B cell (primary cell): Measurements from ENCODE around the gene UNC5A.

ENCODE experiments used
- CTCF ChIP-seq: fragments of 200-600 bp; IDR thresholded peaks from one replicate; pipeline ENCODE4 v1.8.0; 2022; ENCODE audit warnings: antibody characterized with exemption, mild to moderate bottlenecking
- EZH2 ChIP-seq: IDR thresholded peaks from 2 replicates; pipeline ENCODE4 v1.6.1; 2012; ENCODE audit warnings: borderline replicate concordance, low read depth, mild to moderate bottlenecking, moderate library complexity, low read length; ENCODE audit not compliant: insufficient read depth, poor library complexity, severe bottlenecking

DNA sequence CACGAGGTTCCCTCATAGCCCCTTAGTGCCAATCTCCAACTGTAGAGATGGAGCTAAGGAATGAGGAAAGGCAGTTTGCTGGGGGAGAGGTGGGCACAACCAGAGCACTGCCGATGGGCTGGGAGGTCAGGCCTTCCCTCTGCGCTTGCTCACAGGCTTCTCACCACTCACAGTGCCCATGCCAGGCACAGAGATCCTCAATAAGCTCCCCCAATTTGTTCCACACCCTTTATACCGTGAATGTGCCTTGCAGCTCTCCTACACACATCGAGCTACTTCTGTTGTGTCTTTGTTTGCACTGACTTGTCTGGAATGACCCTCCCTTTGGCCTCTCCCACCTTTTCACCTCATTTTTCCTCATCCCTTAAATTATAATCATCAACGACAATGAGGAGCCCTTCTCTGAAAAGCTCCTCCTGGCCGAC is 90.4 kb downstream of the UNC5A start:
- TF ChIP-seq CTCF (no peak), EZH2 (no peak)
